ENCODE data around the gene CD79A. TPM values are rescaled to one million over a fixed set of nuclear protein-coding genes. Genes with fewer than 3 reads are reported as not detected.

CD79A gene
- total RNA-seq, 1 donor from 2014 or later: 2.0 TPM

DNA sequence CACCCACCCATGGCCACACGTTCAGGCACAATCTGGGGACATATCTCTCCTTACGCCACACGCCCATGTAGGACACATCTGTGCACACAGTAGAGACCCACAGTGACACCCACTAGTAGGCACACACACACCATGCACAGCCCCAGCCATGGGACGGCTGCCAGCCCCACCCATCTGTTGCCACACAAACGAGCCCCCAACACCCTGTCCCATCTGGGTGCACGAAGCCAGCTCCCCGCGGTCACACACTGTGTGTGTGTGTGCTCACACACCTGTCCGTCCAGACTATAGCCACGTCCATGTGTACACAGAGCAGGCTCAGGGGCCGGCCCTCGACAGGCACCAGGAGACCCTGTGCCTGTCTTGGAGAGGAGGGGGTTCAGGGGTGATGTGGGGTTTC, 40.6 kb downstream of the CD79A start:
- no peak for DNase-seq (ENCODE audit: low read depth)

DNA sequence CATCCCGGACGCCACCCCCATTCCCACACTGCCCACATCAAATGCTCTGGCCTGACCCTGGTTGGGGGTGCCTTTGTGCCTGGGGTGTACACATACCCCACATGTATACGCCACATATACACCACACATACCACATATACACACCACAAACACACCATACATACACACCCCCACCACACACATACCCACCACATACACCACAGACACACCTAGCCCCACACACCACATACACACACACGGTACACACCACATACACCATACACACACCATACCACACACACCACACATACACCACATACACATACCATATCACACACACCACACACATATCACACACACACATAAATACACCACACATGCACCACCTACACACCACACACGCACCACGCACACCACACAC, 41.0 kb downstream of the CD79A start:
- DNase-seq (ENCODE audit: low read depth): no peak

DNA sequence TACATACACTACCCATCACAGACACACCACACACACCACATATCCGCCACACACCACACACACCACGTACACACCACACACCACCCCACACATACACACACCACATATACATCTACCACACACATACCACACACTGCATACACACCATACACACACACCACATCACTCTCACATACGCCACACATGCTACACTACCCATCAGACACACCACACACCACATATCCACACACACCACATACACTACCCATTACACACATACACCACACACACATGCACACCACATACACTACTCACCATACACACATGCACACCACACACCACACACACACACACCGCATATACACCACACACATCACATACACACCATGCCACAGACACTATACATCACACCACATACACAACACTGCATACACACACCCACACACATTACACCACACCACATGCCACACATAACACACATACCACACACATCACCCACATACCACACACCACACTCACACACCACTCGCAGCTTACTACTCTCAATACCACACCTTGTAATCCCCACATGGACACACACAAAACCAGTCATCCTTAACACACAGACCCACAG, 41.7 kb downstream of the CD79A start:
- no peak for DNase-seq (ENCODE audit: low read depth)

DNA sequence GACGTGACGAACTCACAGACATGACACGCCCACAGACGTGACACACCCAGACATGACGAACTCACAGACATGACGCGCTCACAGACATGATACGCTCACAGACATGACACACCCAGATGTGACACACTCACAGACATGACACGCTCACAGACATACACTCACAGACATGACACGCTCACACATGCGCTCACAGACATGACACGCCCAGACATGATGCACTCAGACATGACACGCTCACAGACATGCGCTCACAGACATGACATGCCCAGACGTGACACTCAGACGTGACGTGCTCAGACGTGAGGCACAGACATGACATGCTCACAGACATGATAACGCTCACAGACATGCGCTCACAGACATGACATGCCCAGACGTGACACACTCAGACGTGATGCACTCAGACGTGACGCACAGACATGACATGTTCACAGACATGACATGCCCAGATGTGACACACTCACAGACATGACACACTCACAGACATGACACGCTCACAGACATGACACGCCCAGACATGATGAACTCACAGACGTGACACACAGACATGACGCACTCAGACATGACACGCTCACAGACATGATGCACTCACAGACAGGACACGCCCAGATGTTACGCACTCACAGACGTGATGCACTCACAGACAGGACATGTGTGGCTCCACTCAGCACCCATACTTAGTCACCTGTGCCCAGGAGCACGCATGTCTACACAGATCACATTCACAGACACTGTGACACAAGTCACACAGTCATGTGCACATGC, 43.1 kb downstream of the CD79A start:
- DNase-seq (ENCODE audit: low read depth): no peak

DNA sequence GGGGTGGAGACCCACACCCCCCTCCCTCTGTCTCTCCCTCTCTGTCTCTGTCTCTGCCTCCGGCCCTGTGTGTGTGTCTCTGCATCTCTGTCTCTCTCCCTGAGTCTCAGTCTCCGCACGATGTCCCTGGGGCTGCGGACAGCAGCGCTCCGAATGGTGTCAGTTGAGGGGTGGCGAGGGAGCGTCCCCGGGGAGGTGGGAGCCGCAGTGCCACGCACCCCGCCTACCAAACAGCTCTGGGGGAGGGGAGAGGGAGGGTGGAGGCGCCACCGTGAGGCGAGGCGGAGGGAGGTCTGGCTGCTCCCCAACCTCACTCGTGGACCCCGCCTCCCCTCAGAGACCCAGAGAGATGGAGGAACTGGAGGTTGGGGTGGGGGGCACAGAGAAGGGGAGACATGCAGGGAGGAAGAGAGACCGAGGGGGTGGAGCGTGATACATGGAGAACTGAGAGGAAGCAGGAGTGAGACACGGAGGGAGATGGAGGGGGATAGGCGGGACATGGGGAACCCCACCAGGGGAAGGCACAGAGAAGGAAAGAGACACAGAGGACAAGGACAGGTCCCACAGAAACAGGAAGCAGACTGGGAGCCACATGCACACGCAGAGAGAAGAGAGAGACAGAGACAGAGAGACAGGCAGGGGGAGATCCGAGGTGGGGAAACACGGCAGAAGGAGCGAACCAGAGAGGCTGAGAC, 44.0 kb downstream of the CD79A start:
- no peak for DNase-seq (ENCODE audit: low read depth)

DNA sequence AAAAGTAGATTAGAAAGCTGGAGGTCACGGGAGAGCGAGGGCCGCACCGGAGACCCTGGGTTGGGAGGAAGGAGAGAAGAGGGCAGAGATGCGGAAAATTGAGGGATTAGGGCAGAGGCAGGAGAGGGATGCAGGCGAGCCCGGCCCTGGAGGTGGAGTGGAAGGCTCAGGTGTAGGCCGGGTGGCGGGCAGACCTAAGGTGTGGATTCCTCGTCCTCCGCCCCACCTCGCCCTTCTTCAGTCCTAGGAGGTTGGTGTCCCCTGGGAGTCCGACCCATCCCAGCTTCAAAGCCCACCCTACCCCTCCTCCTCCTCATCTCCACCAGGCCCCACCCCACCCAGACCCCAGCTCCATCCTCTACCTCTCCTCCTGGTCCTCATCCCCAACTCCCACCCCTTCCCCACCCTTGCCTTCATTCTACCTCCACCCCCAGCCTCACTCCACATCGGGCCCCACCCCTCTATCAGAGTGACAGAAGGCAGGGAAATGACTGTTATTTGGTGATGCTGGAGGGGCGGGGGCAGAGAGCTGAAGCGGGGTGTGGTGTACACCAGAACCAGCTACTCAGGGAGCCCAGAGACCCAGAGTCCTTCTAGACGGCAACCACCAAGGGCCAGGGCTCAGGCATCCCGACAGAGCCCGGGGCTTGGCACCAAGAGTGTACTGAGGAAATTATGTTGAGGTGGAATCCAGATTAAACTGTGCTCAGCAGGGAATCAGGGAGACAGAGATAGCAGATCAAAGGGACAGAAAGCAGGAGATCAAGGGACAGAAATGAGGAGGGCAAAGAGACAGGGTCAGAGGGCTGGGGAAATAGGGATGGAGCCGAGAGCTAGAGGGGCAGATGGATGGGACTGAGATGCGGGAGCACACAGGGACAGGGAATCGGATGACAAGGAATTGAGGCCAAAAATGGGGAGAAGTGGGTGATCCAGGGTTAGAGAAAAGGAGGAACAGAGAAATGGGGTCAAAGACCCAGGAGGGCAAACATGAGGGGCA, 44.8 kb downstream of the CD79A start:
- DNase-seq (ENCODE audit: low read depth): no peak

DNA sequence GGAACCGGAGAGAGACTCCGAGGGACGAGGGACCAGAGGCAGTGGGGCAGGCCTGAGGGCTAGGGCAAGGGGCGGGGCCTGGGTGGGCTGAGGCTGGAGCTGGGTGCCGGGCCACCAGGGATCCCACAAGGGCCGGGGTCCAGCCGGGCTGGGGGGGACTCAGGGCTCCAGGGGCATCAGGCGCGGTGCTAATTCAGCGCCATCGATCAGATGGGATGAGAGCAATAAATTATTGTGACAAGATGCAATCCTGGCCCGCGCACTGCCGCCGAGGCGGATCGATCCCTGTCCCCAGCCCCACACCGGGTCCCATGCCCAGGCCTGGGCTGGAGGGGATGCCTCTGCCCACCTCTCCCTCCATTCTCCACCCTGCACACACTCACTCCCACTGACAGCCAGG, 45.5 kb downstream of the CD79A start:
- no peak for DNase-seq (ENCODE audit: low read depth)

DNA sequence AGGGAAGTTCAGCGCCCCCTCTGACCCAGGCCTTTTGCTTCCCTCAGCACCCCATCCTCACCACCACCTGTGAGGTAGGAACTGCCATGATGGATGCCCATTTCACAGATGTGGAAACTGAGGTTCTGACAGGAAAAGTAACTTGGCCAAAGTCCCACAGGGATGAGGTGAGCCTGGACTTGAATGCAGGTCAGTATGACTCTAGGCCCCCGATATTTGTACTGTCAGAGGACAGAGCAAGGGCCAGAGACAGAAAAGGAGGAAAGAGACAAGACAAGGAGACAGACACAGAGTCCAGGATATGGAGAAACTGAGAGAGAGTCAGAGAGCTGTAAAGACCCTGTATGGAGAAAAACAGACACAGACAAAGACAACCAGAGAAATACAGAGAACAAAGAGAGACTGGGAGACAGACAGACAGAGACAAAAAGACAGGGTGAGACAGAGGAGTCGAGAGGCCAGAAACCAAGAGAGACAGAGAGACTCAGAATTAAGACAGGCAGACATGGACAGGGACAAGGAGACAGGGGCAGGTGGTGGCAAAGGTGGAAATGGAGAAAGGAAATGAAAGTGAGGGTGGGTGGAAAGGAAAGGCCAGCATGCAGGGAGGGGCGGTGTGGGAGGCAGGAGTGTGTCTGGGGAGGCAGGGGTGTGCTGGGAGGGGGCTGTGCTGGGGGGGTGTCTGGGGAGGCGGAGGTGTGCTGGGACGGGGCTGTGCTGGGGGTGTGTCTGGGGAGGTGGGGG, 46.1 kb downstream of the CD79A start:
- DNase-seq (ENCODE audit: low read depth): no peak

DNA sequence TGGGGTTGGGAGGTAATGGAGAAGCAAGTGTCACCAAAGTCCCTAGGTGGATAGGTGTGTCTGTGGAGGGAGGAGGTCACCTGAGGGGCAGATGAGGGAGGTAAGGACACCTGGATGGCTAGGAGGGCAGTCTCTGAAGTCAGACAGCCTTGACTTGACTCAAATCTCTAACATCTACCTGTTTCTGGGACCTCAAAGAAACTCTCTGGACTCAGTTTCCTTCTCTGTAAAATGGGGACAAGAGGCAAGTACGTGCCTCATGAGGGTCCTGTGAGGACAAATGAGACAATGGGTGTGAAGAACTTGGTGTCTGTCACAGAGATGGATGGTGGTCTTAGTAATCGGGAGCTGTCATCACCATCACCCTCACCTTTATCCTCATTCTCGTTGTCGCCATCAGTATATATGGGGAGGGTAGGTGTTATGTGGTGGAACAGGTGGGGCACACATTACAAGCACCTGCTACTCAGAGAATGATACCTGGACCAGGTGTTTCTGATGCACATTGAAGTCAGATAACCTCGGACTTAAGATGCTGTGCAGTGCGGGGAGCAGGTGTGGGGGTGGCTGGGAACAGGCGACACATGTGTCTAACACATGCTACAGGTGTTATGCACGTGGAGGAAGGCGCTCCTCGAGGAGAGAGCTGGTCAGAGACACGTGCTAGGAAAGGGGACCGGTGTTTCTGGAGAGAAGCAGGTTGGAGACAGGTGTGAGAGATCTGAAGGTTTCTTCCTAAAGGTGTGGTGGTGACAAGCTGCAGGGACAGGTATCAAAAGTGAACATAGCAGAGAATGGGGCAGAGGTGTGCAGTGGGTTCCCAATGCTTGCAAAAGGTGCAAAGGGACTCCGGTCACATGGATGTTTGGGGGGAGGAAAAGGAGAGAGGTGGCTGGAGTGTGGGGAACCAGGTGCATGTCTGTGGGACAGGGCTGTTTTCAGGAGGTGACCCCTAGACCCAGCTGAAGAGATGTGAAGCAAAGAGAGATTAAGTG, 47.4 kb downstream of the CD79A start:
- DNase-seq (ENCODE audit: low read depth): no peak

DNA sequence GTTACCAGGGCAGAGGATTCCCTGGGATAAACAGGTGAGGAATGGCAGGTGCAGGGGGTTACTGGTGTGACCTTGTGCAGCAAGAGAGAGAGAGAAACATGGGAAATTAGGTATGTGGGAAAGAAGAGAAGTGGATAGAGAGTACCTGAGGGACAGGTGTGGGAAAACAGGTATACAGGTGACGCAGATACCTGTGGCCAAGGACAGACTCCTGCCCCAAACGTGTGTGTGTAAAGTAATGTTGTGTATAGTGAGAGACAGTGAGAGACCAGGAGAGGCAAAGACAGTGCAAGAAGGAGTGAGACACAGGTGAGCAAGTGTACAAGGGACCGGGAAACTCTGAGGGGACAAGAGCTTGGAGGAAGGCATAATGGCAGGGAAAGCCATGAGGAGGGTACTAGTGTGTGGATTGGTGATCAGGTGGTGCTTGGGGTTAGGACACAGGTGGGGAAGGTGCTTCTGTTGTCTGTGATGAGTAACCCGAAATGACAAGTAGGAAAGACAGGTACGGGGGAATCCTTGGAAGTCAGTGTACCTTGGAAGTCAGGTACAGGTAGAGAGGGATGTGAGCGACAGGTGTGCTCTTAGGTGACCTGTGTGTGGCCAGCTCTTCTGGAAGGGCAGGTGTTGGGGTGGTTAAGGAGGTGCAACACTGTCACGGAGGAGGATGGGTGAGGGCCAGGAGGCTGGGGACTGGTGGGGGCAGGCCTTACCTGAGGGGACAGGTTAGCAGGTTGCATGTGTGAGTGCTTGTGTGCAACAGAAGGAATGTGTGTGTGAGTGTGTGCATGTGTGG, 48.3 kb downstream of the CD79A start:
- no peak for DNase-seq (ENCODE audit: low read depth)

DNA sequence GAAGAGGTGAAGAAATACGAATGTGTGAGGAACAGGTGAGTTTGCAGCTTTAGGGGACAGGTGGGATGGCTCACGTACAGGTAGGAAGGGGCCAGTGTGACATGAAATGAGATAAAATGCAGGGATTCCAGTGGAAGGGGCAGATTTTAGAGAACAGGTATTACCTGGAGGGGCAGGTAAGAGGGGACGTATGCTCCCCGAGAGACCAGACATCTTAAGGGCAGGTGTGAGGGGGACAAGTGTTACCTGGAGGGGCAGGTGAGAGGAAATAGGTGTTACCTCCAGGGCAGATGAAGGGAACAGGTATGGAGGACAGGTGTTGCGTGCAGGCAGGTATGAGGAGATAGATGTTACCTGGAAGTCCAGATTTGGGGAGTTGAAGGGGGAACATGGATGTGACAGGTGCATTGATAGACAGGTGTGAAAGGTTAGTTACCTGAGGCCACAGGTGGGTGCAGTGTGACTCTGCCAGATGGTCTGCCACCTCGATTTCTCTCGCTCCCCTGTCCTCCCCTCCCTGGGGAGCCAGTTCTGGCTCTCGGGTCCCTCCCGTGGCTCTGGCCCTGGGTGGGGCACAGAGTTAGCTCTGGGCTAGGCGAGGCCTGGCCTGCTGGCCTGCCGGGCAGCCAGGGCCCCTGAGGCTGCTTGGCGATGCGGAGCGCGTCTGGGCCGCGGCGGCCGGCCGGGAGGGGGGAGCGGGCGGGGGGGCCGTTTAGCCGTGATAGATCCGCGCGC, 49.1 kb downstream of the CD79A start:
- no peak for DNase-seq (ENCODE audit: low read depth)

DNA sequence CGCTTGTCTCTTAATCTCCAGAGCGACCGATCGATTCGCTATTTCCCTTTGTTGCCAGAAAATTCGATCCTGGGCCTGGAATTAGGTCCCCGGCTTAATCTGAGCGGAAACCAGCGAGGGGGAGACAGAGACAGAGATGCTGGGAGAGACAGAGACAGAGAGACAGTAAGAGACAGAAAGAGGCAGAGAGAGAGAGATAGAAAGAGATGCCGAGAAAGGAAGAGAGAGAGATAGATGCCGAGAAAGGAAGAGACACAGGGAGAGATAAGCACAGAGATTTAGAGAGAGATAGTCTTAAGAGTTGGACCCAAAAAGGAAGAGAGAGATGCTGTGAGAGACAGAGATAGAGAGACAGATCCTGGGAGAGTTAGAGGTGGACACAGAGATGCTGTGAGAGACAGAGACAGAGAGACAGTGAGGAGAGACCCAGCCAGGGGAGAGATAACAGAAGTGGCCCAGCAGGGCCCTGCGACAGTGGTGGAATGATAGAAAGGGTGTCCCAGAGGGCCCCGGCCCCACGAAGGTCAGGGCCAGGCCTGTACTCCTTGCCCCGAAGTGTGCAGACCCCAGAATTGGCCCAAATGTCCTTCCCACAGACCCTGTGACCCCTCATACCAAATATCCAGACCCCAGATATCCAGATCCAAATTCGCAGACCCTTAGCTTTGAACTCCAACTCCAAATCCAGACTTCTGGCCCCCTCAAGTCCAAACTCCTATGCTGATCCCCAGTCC, 49.9 kb downstream of the CD79A start:
- no peak for DNase-seq (ENCODE audit: low read depth)

DNA sequence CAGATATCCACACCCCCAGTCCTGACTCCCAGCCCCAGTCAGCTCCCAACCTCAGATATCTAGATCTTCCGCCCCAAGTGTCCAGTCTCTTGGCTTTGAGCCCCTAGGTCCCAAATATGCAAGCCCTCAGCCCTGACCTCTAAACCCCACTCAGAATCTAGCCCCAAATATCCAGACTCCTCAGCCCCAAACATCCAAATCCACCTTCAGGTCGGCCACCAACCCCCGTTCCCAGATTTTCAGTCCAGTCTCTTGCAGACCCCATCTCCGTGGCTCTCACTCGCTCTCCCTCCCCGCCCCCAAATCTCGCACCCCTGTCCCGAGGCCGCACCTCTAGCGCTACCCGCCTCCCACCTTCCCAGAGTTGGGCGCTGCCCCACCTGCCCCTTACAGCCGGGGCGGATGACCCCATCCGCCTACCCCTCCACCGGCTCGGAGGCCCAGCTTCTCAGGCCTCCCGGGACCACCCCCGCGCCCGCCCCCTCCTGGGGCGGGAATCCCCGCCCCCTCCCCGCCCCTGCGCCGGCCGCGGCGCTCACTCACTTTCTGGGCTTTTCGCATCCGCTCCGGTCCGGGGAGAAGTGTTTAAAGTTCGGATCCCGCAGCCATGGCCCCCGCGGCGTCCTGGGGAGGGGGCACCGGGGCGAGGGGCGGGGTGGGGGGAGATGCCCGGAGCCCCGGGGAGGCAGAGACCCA, 50.6 kb downstream of the CD79A start:
- DNase-seq (ENCODE audit: low read depth): no peak

DNA sequence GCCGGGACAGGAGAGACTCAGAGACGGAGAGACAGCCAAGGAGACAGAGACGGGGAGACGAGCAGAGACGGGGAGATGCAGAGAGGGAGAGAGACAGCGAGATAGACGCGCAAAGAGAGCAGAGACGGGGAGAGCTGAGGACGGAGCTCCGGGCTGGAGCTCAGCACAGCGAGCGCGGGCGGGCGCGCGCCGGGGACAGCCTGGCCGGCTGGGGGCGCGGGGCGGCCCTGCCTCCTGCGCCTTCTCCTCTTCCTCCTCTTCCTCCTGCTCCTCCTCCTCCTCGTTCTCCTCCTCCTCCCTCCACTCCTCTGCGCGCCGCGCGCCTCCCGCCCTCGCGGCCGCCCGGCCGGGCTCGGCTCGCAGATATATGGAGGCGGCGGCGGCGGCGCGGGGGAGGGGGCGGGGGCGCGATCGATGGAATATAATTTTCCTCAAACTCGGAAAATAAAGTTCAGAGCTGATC, 51.2 kb downstream of the CD79A start, which contains the start of gene ERFL:
ERFL (minus strand) TSS at position 229 of the 463 bp plus-strand sequence. CDS start 15,530 bp downstream, outside the sequence.
- DNase-seq (ENCODE audit: low read depth): no peak

DNA sequence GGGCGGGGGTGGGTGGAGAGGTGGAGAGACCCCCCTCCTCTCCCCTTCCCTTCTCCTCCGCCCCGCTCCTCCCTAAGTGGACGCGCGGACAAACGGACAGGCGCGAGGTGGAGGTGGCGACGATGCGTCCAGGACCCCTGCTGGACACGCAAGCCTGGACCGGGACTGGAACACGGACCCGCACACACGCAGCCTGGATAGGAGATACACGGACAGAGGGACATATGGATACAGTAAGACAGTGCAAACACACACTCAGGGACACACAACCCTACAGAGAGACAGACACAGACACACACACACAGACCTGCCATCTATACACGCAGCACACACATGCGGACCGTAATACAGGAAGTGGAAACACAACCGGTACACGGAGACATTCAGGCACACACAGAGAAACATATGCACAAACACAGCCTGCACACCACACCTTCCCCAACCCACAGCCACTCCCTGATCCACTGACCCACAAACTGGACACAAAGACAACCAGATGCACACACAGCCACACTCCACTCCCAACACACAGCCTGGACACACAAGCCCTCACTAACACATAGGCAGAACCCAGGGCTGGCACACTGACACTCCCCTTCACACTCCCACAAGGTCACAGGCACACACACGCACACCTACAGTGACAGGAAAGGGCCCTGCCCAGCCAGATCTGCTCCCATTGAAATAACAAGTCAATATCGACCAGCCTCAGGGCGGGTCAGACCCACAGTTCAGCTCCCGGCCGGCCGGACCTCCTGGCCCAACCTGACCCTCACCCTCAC, 51.9 kb downstream of the CD79A start:
- no peak for DNase-seq (ENCODE audit: low read depth)

All from myocyte (in vitro differentiated cells).